H1 (cell line): ENCODE data around the gene ARHGAP15. TPM values are rescaled to one million over a fixed set of nuclear protein-coding genes. Genes with fewer than 3 reads are reported as not detected.

Experiments used
- CTCF ChIA-PET: fragments of 300-600 bp; sonication (Branson Sonifier 250); formaldehyde crosslinking; loops from one replicate; lab custom pipeline; 2021; ENCODE audit not compliant: partially characterized antibody; lab: Charles Lee
- POLR2A ChIA-PET: fragments of 300-600 bp; sonication (Branson Sonifier 250); formaldehyde crosslinking; loops from one replicate; lab custom pipeline; 2021; ENCODE audit warnings: inconsistent platforms; ENCODE audit not compliant: partially characterized antibody; lab: Charles Lee
- DNase-seq, 2 experiments: peaks; one replicate each; pipeline versions ENCODE4 v3.0.0 to v3.0.0-alpha.2; 2010 to 2022; ENCODE audit warnings: low spot score in 2 of 2, low read depth in 1 of 2, mixed read lengths in 1 of 2
- FAIRE-seq: peaks from 2 replicates; lab custom pipeline; 2011; peaks lifted over from hg19 to GRCh38; lab: Jason Lieb, UNC
- H2AFZ ChIP-seq: 2 replicates; pipeline ENCODE4 v1.8.1; 2012; ENCODE audit warnings: low read length, inconsistent platforms
- H2AK5ac ChIP-seq: 2 replicates; pipeline ENCODE4 v1.6.1; 2013; ENCODE audit warnings: low read depth, low read length
- H2BK120ac ChIP-seq: replicated peaks from 2 replicates; pipeline ENCODE3; 2013; ENCODE audit warnings: low read depth, low read length, inconsistent platforms
- H2BK12ac ChIP-seq: 2 replicates; pipeline ENCODE4 v1.6.1; 2013; ENCODE audit warnings: low read depth, low read length
- H2BK15ac ChIP-seq: 2 replicates; pipeline ENCODE4 v1.6.1; 2013; ENCODE audit warnings: low read length
- H2BK20ac ChIP-seq: 2 replicates; pipeline ENCODE4 v1.6.1; 2013; ENCODE audit warnings: low read length
- H2BK5ac ChIP-seq: 2 replicates; pipeline ENCODE4 v1.6.1; 2013; ENCODE audit warnings: low read depth, low read length
- H3K14ac ChIP-seq: 2 replicates; pipeline ENCODE4 v1.6.1; 2013; ENCODE audit warnings: inconsistent platforms; ENCODE audit not compliant: insufficient read length
- H3K18ac ChIP-seq: 2 replicates; pipeline ENCODE4 v1.6.1; 2013; ENCODE audit warnings: low read length; ENCODE audit errors: extremely low read depth
- H3K23ac ChIP-seq: 2 replicates; pipeline ENCODE4 v1.6.1; 2013; ENCODE audit warnings: inconsistent platforms; ENCODE audit not compliant: insufficient read length
- H3K23me2 ChIP-seq: 2 replicates; pipeline ENCODE4 v1.6.1; 2013; ENCODE audit warnings: low read depth, low read length
- H3K27ac ChIP-seq: 2 replicates; pipeline ENCODE4 v1.6.1; 2011; ENCODE audit warnings: low read depth, low read length, inconsistent platforms
- H3K27me3 ChIP-seq, 4 experiments: replicated peaks in 1 of 4; 1 replicate in 1 of 4; 2 replicates in 3 of 4; pipeline versions ENCODE4 v1.6.1 to v1.8.1; 2011 to 2013; ENCODE audit warnings: low read length in 3 of 4, mild to moderate bottlenecking in 3 of 4, inconsistent platforms in 2 of 4, mixed read lengths in 2 of 4, moderate library complexity in 1 of 4; ENCODE audit not compliant: control insufficient read depth in 3 of 4, insufficient read depth in 3 of 4; ENCODE audit errors: extremely low read depth in 1 of 4
- H3K36me3 ChIP-seq, 4 experiments: 2 replicates each; pipeline versions ENCODE4 v1.6.1 to v1.8.1; 2011 to 2013; ENCODE audit warnings: mild to moderate bottlenecking in 4 of 4, low read length in 3 of 4, moderate library complexity in 2 of 4, control low read depth in 1 of 4, inconsistent platforms in 1 of 4; ENCODE audit not compliant: insufficient read depth in 4 of 4, control insufficient read depth in 2 of 4
- H3K4ac ChIP-seq: replicated peaks from 2 replicates; pipeline ENCODE3; 2013; ENCODE audit warnings: low read length, low read depth, mixed read lengths, inconsistent platforms; ENCODE audit not compliant: insufficient read length
- H3K4me1 ChIP-seq, 4 experiments: replicated peaks in 1 of 4; 1 replicate in 1 of 4; 2 replicates in 3 of 4; pipeline versions ENCODE4 v1.6.1 to v1.8.1; 2011 to 2013; ENCODE audit warnings: low read length in 3 of 4, inconsistent platforms in 2 of 4, mixed read lengths in 1 of 4; ENCODE audit not compliant: insufficient read depth in 4 of 4, control insufficient read depth in 3 of 4
- H3K4me2 ChIP-seq, 2 experiments: 2 replicates each; pipeline versions ENCODE4 v1.6.1 to v1.8.1; 2011 to 2013; ENCODE audit warnings: low read depth in 2 of 2, low read length in 2 of 2, control low read depth in 1 of 2, inconsistent platforms in 1 of 2, mild to moderate bottlenecking in 1 of 2; ENCODE audit not compliant: insufficient read depth in 1 of 2
- H3K4me3 ChIP-seq, 4 experiments: fragments of 200-600, 300-600 bp in 1 of 4; sonication (generic), shearing (Covaris generic), sonication (Bioruptor Twin) in 1 of 4; 2 replicates each; pipeline versions ENCODE4 v1.5.1 to v1.8.1; 2011 to 2016; ENCODE audit warnings: low read length in 4 of 4, low read depth in 3 of 4, control low read depth in 2 of 4, inconsistent platforms in 2 of 4, mild to moderate bottlenecking in 2 of 4, mixed read lengths in 1 of 4, moderate library complexity in 1 of 4; ENCODE audit not compliant: insufficient read depth in 2 of 4; ENCODE audit errors: extremely low read depth in 1 of 4
- H3K56ac ChIP-seq: replicated peaks from 2 replicates; pipeline ENCODE3; 2013; ENCODE audit warnings: low read depth, mild to moderate bottlenecking, mixed read lengths, low read length, inconsistent platforms; ENCODE audit not compliant: insufficient read length
- H3K79me1 ChIP-seq: 2 replicates; pipeline ENCODE4 v1.6.1; 2013; ENCODE audit warnings: low read depth, low read length, control low read depth
- H3K79me2 ChIP-seq, 2 experiments: 2 replicates each; pipeline versions ENCODE4 v1.6.1 to v1.8.1; 2012 to 2013; ENCODE audit warnings: low read length in 2 of 2, mild to moderate bottlenecking in 2 of 2, inconsistent platforms in 1 of 2; ENCODE audit not compliant: insufficient read depth in 2 of 2, control insufficient read depth in 1 of 2
- H3K9ac ChIP-seq, 4 experiments: replicated peaks in 1 of 4; 1 replicate in 1 of 4; 2 replicates in 3 of 4; pipeline versions ENCODE4 v1.6.1 to v1.8.1; 2011 to 2013; ENCODE audit warnings: low read depth in 3 of 4, low read length in 3 of 4, control low read depth in 2 of 4, mild to moderate bottlenecking in 2 of 4, moderate library complexity in 2 of 4, inconsistent platforms in 1 of 4; ENCODE audit errors: extremely low read depth in 1 of 4
- H3K9me3 ChIP-seq, 2 experiments: 2 replicates each; pipeline versions ENCODE4 v1.6.1 to v1.8.1; 2012 to 2013; ENCODE audit warnings: mild to moderate bottlenecking in 2 of 2, moderate library complexity in 2 of 2, control low read depth in 1 of 2, inconsistent platforms in 1 of 2, low read depth in 1 of 2, low read length in 1 of 2, mixed read lengths in 1 of 2; ENCODE audit not compliant: insufficient read depth in 2 of 2
- H4K20me1 ChIP-seq, 2 experiments: replicated peaks in 1 of 2; 2 replicates each; pipeline versions ENCODE3 to v1.8.1; 2011 to 2013; ENCODE audit warnings: inconsistent platforms in 2 of 2, low read length in 2 of 2, mild to moderate bottlenecking in 1 of 2; ENCODE audit not compliant: insufficient read depth in 2 of 2, control insufficient read depth in 1 of 2
- H4K5ac ChIP-seq: 2 replicates; pipeline ENCODE4 v1.6.1; 2013; ENCODE audit warnings: low read length, low read depth, mixed read lengths, inconsistent platforms; ENCODE audit not compliant: insufficient read length
- H4K8ac ChIP-seq: 2 replicates; pipeline ENCODE4 v1.8.0; 2013; ENCODE audit warnings: mild to moderate bottlenecking, moderate library complexity, low read length, inconsistent platforms; ENCODE audit not compliant: insufficient read depth; ENCODE audit errors: extremely low read depth
- H4K91ac ChIP-seq: replicated peaks from 2 replicates; pipeline ENCODE3; 2013; ENCODE audit warnings: low read length, mixed read lengths, inconsistent platforms; ENCODE audit not compliant: insufficient read length
- BACH1 ChIP-seq: IDR thresholded peaks from 2 replicates; pipeline ENCODE4 v1.6.1; 2012; ENCODE audit warnings: low read length, improper control_type of control experiment
- CHD2 ChIP-seq: IDR thresholded peaks from 2 replicates; pipeline ENCODE4 v1.6.1; 2012; ENCODE audit warnings: low read length, improper control_type of control experiment
- CREB1 ChIP-seq: IDR thresholded peaks from 2 replicates; pipeline ENCODE4 v1.6.1; 2012; ENCODE audit warnings: inconsistent platforms
- FOSL1 ChIP-seq: IDR thresholded peaks from 2 replicates; pipeline ENCODE4 v1.6.1; 2011; ENCODE audit warnings: mild to moderate bottlenecking, low read depth, low read length, moderate library complexity; ENCODE audit not compliant: insufficient read depth
- GTF2F1 ChIP-seq: IDR thresholded peaks from 2 replicates; pipeline ENCODE4 v1.6.1; 2012; ENCODE audit warnings: low read depth, low read length, improper control_type of control experiment, borderline replicate concordance
- RBBP5 ChIP-seq: IDR thresholded peaks from 2 replicates; pipeline ENCODE4 v1.7.1; 2012; ENCODE audit warnings: low read depth, mild to moderate bottlenecking, inconsistent platforms, low read length, moderate library complexity, borderline replicate concordance
- SAP30 ChIP-seq: fragments of 300-600 bp; sonication (generic); IDR thresholded peaks from 2 replicates; pipeline ENCODE4 v1.7.1; 2012; ENCODE audit warnings: low read length, moderate library complexity, mild to moderate bottlenecking, inconsistent platforms; ENCODE audit not compliant: insufficient read depth, insufficient replicate concordance
- SRF ChIP-seq: IDR thresholded peaks from 2 replicates; pipeline ENCODE4 v1.6.1; 2011; ENCODE audit warnings: mild to moderate bottlenecking, low read depth, low read length, moderate library complexity
- TAF1 ChIP-seq: IDR thresholded peaks from 2 replicates; pipeline ENCODE4 v1.6.1; 2011; ENCODE audit warnings: mild to moderate bottlenecking, low read depth, low read length
- TAF7 ChIP-seq: optimal IDR thresholded peaks from 2 replicates; pipeline ENCODE3; 2011; ENCODE audit warnings: low read depth, mild to moderate bottlenecking, inconsistent platforms, low read length, moderate library complexity, borderline replicate concordance
- TBP ChIP-seq: IDR thresholded peaks from 2 replicates; pipeline ENCODE4 v1.6.1; 2011; ENCODE audit warnings: low read depth, low read length, improper control_type of control experiment
- WGBS, 2 experiments: shearing (Covaris generic) in 1 of 2; methylation state at CpG; one replicate each; pipeline versions ENCODE4 v1.1.6 to v1.1.7; 2013 to 2015; ENCODE audit warnings: low lambda C conversion rate in 2 of 2, mixed read lengths in 2 of 2, inconsistent platforms in 1 of 2, low coverage in 1 of 2, missing lambda C conversion rate in 1 of 2; ENCODE audit not compliant: insufficient replicate concordance in 2 of 2, insufficient coverage in 1 of 2, insufficient read length in 1 of 2; ENCODE audit errors: extremely low coverage in 1 of 2, missing lambda C conversion rate in 1 of 2; 5-methylcytosine and 5-hydroxymethylcytosine counted together
- polyA plus RNA-seq, 7 experiments: library from polyadenylated mRNA; depleted of rRNA in 3 of 7; stranded (reverse) in 5 of 7; unstranded in 2 of 7; fragments of >200 nt in 5 of 7; fragments of 200-250 nt in 2 of 7; gene quantifications; 1 replicate in 5 of 7; 2 replicates in 1 of 7; 4 replicates in 1 of 7; pipeline versions ENCODE4 v1.2.1 to v1.2.3, GENCODE V29; 2011 to 2013; ENCODE audit warnings: missing spikeins in 2 of 7, mixed read lengths in 2 of 7
- total RNA-seq: library from RNA; stranded (reverse); fragmentation: NEBNext Ultra II Directional; extraction: Animal tissue kit (Norgen Biotek cat#: 25700); gene quantifications from 2 replicates; pipeline ENCODE4 v1.2.1, GENCODE V29; 2021
- TF ChIP-seq, protein P1 (sequence below): IDR thresholded peaks from 2 replicates; pipeline ENCODE4 v1.6.1; 2011; ENCODE audit warnings: low read depth, mild to moderate bottlenecking, low read length; ENCODE audit not compliant: insufficient read depth
- TF ChIP-seq, protein P2 (sequence below): IDR thresholded peaks from 2 replicates; pipeline ENCODE4 v1.6.1; 2012; ENCODE audit warnings: low read length, inconsistent platforms

The ARHGAP15 gene
- total and polyA plus RNA-seq, 2 of the 8 experiments (the other 6 are each of a cell fraction or from before 2014, with no cell fraction given) = not detected

DNA sequence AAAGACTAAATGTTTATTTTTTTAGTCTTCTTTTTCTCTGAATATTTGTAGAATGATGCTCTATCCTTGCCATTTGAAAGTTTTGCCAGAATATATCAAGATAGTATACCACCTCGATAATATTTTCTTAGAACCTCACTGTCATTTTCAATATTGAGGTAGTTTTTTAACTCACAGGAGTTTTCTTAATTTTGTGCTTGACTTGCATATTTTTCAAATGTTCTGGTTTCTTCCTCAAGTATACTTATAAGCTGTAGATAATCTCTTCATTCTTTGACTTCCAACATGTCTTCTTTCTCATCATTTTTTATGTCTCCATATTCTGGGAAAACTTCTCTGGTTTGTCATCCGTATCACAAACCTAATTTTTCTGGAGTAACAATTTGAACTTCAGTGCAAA lies 559.6 kb downstream of the ARHGAP15 start:
- no peaks in the 10 kb centered on the region for H3K23me2 ChIP-seq
- CTCF ChIA-PET = interaction anchor here (1.0 to 2.4 kb wide), 6 partner anchors 8 to 109 kb away, joined by 3 to 12 read pairs (median 4); no protein-coding TSS in a partner anchor
- TF ChIP-seq BACH1 (no peak), CHD2 (no peak), GTF2F1 (no peak), SRF (no peak), SAP30 (no peak), TAF7 (no peak), CREB1 (no peak), RBBP5 (no peak), TBP (no peak), FOSL1 (no peak), TAF1 (no peak)
- TF ChIP-seq, protein P1, sequence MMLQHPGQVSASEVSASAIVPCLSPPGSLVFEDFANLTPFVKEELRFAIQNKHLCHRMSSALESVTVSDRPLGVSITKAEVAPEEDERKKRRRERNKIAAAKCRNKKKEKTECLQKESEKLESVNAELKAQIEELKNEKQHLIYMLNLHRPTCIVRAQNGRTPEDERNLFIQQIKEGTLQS = no peak
- TF ChIP-seq, protein P2, sequence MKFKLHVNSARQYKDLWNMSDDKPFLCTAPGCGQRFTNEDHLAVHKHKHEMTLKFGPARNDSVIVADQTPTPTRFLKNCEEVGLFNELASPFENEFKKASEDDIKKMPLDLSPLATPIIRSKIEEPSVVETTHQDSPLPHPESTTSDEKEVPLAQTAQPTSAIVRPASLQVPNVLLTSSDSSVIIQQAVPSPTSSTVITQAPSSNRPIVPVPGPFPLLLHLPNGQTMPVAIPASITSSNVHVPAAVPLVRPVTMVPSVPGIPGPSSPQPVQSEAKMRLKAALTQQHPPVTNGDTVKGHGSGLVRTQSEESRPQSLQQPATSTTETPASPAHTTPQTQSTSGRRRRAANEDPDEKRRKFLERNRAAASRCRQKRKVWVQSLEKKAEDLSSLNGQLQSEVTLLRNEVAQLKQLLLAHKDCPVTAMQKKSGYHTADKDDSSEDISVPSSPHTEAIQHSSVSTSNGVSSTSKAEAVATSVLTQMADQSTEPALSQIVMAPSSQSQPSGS = no peak

More for the DNA sequence above, 559.6 kb downstream of the ARHGAP15 start:
- no peaks in the 10 kb centered on the region for H3K27me3 ChIP-seq
- H3K27ac ChIP-seq = no peak overlapping the region
- no peak overlapping the region for H2BK20ac ChIP-seq
- no peak overlapping the region for H3K4ac ChIP-seq
- H3K79me2 ChIP-seq = no peaks in the 10 kb centered on the region
- FAIRE-seq (no peak), DNase-seq (no peak)
- H3K18ac ChIP-seq = no peak overlapping the region
- H3K56ac ChIP-seq = no peak overlapping the region
- no peak overlapping the region for H3K14ac ChIP-seq
- POLR2A ChIA-PET = no interaction called here
- no peaks in the 10 kb centered on the region for H3K79me1 ChIP-seq
- no peak overlapping the region for H3K9ac ChIP-seq
- H3K36me3 ChIP-seq = no peaks in the 10 kb centered on the region
- H2BK120ac ChIP-seq = no peak overlapping the region
- H3K4me3 ChIP-seq = no peak overlapping the region
- H2AFZ ChIP-seq = no peak overlapping the region
- H2BK5ac ChIP-seq = no peak overlapping the region
- H3K4me1 ChIP-seq = peaks cover 2 to 10% (median 7%) of the 10 kb centered on the region in 4 experiments; a peak in 4 of 7 replicates
- no peaks in the 10 kb centered on the region for H4K20me1 ChIP-seq
- no peak overlapping the region for H3K4me2 ChIP-seq
- H3K9me3 ChIP-seq = no peaks in the 10 kb centered on the region
- no peak overlapping the region for H3K23ac ChIP-seq
- WGBS, 2 experiments = 93% methylated on average over 2 of the region's 2 CpGs; no CpG with 5 or more reads in 1 of the 2 experiments
- no peak overlapping the region for H4K8ac ChIP-seq
- H2BK15ac ChIP-seq = no peak overlapping the region
- no peak overlapping the region for H4K91ac ChIP-seq
- no peak overlapping the region for H2AK5ac ChIP-seq
- H2BK12ac ChIP-seq = no peak overlapping the region
- no peak overlapping the region for H4K5ac ChIP-seq
